ENCODE results near the gene TNFRSF1A.
"Not testable (repeated sequence)": the region's sequence is repeated elsewhere in the genome, so short reads cannot be mapped to it uniquely, and the experiment has no call there.

Gene TNFRSF1A

GRCh38 chr12:6338536-6338935 lies 3.3 kb downstream of the TNFRSF1A start:
- in situ Hi-C loops (cut with MboI; ENCODE audit: low sequenced_read_pairs), result not testable (repeated sequence)

- in situ Hi-C loops (cut with MboI; ENCODE audit: low sequenced_read_pairs), result no loop called here
Observed at GRCh38 chr12:6337958-6338433, 3.9 kb downstream of the TNFRSF1A start.

GRCh38 chr12:6336889-6337853 lies 4.7 kb downstream of the TNFRSF1A start:
- in situ Hi-C loops (cut with MboI; ENCODE audit: low sequenced_read_pairs), result no loop called here

GRCh38 chr12:6336079-6336888 lies 5.6 kb downstream of the TNFRSF1A start:
- in situ Hi-C loops (cut with MboI; ENCODE audit: low sequenced_read_pairs), result no loop called here

- in situ Hi-C loops (cut with MboI; ENCODE audit: low sequenced_read_pairs), result no loop called here
Observed at GRCh38 chr12:6335451-6336078, 6.3 kb downstream of the TNFRSF1A start.

- in situ Hi-C loops (cut with MboI; ENCODE audit: low sequenced_read_pairs), result no loop called here
Observed at GRCh38 chr12:6334940-6335450, 6.9 kb downstream of the TNFRSF1A start.

GRCh38 chr12:6334359-6334758 lies 7.5 kb downstream of the TNFRSF1A start:
- in situ Hi-C loops (cut with MboI; ENCODE audit: low sequenced_read_pairs), result no loop called here

- in situ Hi-C loops (cut with MboI; ENCODE audit: low sequenced_read_pairs), result no loop called here
Observed at GRCh38 chr12:6333566-6333965, 8.3 kb downstream of the TNFRSF1A start.

GRCh38 chr12:6333029-6333428 lies 8.8 kb downstream of the TNFRSF1A start:
- in situ Hi-C loops (cut with MboI; ENCODE audit: low sequenced_read_pairs), result no loop called here

GRCh38 chr12:6332459-6332858 lies 9.4 kb downstream of the TNFRSF1A start:
- in situ Hi-C loops (cut with MboI; ENCODE audit: low sequenced_read_pairs), result no loop called here

- in situ Hi-C loops (cut with MboI; ENCODE audit: low sequenced_read_pairs), result no loop called here
Observed at GRCh38 chr12:6330999-6331714, 10.7 kb downstream of the TNFRSF1A start.

GRCh38 chr12:6330192-6330591 lies 11.7 kb downstream of the TNFRSF1A start:
- in situ Hi-C loops (cut with MboI; ENCODE audit: low sequenced_read_pairs), result no loop called here

- in situ Hi-C loops (cut with MboI; ENCODE audit: low sequenced_read_pairs), result no loop called here
Observed at GRCh38 chr12:6329703-6330064, 12.2 kb downstream of the TNFRSF1A start.

- in situ Hi-C loops (cut with MboI; ENCODE audit: low sequenced_read_pairs), result no loop called here
Observed at GRCh38 chr12:6328945-6329702, 12.8 kb downstream of the TNFRSF1A start.

GRCh38 chr12:6328045-6328779 lies 13.7 kb downstream of the TNFRSF1A start:
- in situ Hi-C loops (cut with MboI; ENCODE audit: low sequenced_read_pairs), result no loop called here

GRCh38 chr12:6327229-6328041 lies 14.4 kb downstream of the TNFRSF1A start:
- in situ Hi-C loops (cut with MboI; ENCODE audit: low sequenced_read_pairs), result no loop called here

GRCh38 chr12:6326316-6327228 lies 15.3 kb downstream of the TNFRSF1A start:
- in situ Hi-C loops (cut with MboI; ENCODE audit: low sequenced_read_pairs), result no loop called here
